ENCODE data around the gene GCDH. TPM values are rescaled to one million over a fixed set of nuclear protein-coding genes. Genes with fewer than 3 reads are reported as not detected.

Gene GCDH
- total RNA-seq, 2 experiments from 2014 or later: 31.5 to 48.7 TPM

- Histone ChIP-seq H3K36me3 (ENCODE audit: insufficient read depth, low read length) (peaks cover 31% of the 10 kb centered on the region), H2AFZ (ENCODE audit: low read length) (no peak overlapping the region), H3K4me3 (ENCODE audit: low read depth, low read length, poor library complexity, severe bottlenecking) (no peak overlapping the region), H3K4me2 (ENCODE audit: low read length) (no peak overlapping the region), H3K9me2 (ENCODE audit: insufficient read depth, low read length) (no peaks in the 10 kb centered on the region), H4K20me1 (ENCODE audit: insufficient read depth, low read length) (no peaks in the 10 kb centered on the region), H3K27ac (ENCODE audit: low read depth, low read length, poor library complexity, severe bottlenecking) (no peak overlapping the region), H3K79me2 (ENCODE audit: insufficient read depth, low read depth, low read length) (no peaks in the 10 kb centered on the region), H3K9me3 (ENCODE audit: low read length) (no peaks in the 10 kb centered on the region), H3K4me1 (ENCODE audit: insufficient read depth, low read length, poor library complexity, severe bottlenecking) (no peaks in the 10 kb centered on the region)
- TF ChIP-seq EZH2phosphoT487 (IDR thresholded peaks at IDR 0.05; ENCODE audit: borderline replicate concordance, low read depth, low read length): no peak
- TF ChIP-seq, protein P1, sequence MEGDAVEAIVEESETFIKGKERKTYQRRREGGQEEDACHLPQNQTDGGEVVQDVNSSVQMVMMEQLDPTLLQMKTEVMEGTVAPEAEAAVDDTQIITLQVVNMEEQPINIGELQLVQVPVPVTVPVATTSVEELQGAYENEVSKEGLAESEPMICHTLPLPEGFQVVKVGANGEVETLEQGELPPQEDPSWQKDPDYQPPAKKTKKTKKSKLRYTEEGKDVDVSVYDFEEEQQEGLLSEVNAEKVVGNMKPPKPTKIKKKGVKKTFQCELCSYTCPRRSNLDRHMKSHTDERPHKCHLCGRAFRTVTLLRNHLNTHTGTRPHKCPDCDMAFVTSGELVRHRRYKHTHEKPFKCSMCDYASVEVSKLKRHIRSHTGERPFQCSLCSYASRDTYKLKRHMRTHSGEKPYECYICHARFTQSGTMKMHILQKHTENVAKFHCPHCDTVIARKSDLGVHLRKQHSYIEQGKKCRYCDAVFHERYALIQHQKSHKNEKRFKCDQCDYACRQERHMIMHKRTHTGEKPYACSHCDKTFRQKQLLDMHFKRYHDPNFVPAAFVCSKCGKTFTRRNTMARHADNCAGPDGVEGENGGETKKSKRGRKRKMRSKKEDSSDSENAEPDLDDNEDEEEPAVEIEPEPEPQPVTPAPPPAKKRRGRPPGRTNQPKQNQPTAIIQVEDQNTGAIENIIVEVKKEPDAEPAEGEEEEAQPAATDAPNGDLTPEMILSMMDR (conservative IDR thresholded peaks at IDR 0.05; ENCODE audit: low read length): no peak
- CTCF ChIA-PET (ENCODE audit: unreplicated experiment): interaction anchor here (0.6 kb wide), 2 partner anchors 7 to 55 kb away, joined by 3 read pairs; no protein-coding TSS in a partner anchor
- BruUV-seq (replicated peaks): no TSS peak
- POLR2A ChIA-PET: interaction anchor here (0.6 to 1.3 kb wide), 6 partner anchors 9 to 284 kb away, joined by 3 to 9 read pairs (median 3); no protein-coding TSS in a partner anchor
- DNase-seq (ENCODE audit: low spot score): peak; percentile 74
- intact Hi-C loops (cut with micrococcal nuclease; ENCODE audit: unreplicated experiment): no loop called here
Measured at GRCh38 chr19:12872941-12873890, 17.7 kb upstream of the GCDH start.

DNA sequence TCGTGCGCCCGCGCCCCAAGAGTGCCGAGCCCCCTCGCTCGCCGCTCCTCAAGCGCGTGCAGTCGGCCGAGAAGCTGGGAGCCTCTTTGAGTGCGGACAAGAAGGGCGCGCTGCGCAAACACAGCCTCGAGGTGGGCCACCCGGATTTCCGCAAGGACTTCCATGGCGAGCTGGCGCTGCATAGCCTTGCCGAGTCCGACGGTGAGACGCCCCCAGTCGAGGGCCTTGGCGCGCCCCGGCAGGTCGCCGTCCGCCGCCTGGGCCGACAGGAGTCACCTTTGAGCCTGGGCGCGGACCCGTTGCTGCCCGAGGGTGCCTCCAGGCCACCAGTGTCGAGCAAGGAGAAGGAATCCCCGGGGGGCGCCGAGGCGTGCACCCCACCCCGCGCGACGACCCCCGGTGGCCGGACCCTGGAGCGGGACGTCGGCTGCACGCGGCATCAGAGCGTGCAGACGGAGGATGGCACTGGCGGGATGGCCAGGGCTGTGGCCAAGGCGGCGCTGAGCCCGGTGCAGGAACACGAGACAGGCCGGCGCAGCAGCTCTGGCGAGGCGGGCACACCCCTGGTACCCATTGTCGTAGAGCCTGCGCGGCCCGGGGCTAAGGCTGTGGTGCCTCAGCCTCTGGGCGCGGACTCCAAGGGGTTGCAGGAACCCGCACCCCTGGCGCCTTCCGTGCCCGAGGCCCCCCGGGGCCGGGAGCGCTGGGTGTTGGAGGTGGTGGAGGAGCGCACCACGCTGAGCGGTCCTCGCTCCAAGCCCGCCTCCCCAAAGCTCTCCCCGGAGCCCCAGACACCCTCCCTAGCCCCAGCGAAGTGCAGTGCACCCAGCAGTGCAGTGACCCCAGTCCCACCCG lies 16.8 kb upstream of the GCDH start:
- no peak overlapping the region for H3K4me2 ChIP-seq (ENCODE audit: low read length)
- no peak for TF ChIP-seq EZH2phosphoT487 (IDR thresholded peaks at IDR 0.05; ENCODE audit: borderline replicate concordance, low read depth, low read length)
- TF ChIP-seq, protein P1 (conservative IDR thresholded peaks at IDR 0.05; ENCODE audit: low read length): no peak
- peaks cover 34% of the 10 kb centered on the region for H3K36me3 ChIP-seq (ENCODE audit: insufficient read depth, low read length)
- BruUV-seq (replicated peaks): no TSS peak
- ChIA-PET POLR2A (no interaction called here), CTCF (ENCODE audit: unreplicated experiment) (no interaction called here)
- H3K4me3 ChIP-seq (ENCODE audit: low read depth, low read length, poor library complexity, severe bottlenecking): no peak overlapping the region
- H3K4me1 ChIP-seq (ENCODE audit: insufficient read depth, low read length, poor library complexity, severe bottlenecking): no peaks in the 10 kb centered on the region
- intact Hi-C loops (cut with micrococcal nuclease; ENCODE audit: unreplicated experiment): no loop called here
- no peaks in the 10 kb centered on the region for H3K9me2 ChIP-seq (ENCODE audit: insufficient read depth, low read length)
- H2AFZ ChIP-seq (ENCODE audit: low read length): no peak overlapping the region
- DNase-seq (ENCODE audit: low spot score): no peak
- H3K9me3 ChIP-seq (ENCODE audit: low read length): no peaks in the 10 kb centered on the region
- H3K79me2 ChIP-seq (ENCODE audit: insufficient read depth, low read depth, low read length): no peaks in the 10 kb centered on the region
- H4K20me1 ChIP-seq (ENCODE audit: insufficient read depth, low read length): no peaks in the 10 kb centered on the region
- H3K27ac ChIP-seq (ENCODE audit: low read depth, low read length, poor library complexity, severe bottlenecking): no peak overlapping the region

Data from OCI-LY7 (cell line).